SIG-M5 treated with dmso at 0.1 percent for 504 hours (cell line): Measurements from ENCODE around the gene MUC2.

Source experiments
- DNase-seq: peaks from one replicate; lab custom pipeline; 2025; ENCODE audit not compliant: unreplicated experiment; lab: John Stamatoyannopoulos, UW

The MUC2 gene

DNA sequence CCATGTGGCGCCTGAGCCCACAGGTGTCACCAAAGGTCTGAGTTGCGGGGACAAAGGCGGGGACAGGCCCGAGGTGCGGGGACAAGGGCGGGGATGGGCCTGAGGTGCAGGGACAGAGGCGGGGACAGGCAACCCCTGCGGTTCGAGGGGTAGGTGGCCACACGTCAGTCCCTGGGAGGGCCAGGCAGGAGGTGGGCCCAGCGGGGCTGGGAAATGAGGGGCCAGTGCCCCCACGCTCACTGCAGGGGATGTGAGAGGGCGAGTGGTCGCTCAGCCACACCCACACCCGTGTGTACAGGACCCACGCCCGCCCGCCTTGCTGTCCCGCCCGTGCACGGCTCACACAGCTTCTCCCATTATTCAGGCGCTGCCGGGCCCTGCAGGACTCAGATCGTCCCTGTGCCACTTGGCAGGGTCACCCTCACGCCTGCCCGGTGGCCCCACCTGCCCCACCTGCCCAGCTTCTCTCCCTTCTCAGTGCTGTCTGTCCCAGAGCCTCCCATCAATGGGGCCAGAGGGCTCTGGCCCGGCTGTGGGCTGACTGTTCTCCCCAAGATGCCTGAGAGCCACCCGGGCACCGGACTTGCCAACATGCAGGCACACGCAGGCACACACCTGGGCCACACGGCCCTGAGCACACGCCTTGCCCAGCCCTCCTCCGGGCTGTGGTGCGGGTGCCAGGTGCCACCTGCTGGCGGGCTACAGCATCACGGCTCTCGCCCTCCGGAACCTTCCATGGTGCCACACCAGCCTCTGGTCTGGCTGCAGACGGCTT, 23.9 kb upstream of the MUC2 start:
- DNase-seq: peak; percentile 38

GRCh38 chr11:1051356-1052132, 23.1 kb upstream of the MUC2 start:
- DNase-seq: no peak

GRCh38 chr11:1052133-1053011, 22.3 kb upstream of the MUC2 start:
- no peak for DNase-seq

DNA sequence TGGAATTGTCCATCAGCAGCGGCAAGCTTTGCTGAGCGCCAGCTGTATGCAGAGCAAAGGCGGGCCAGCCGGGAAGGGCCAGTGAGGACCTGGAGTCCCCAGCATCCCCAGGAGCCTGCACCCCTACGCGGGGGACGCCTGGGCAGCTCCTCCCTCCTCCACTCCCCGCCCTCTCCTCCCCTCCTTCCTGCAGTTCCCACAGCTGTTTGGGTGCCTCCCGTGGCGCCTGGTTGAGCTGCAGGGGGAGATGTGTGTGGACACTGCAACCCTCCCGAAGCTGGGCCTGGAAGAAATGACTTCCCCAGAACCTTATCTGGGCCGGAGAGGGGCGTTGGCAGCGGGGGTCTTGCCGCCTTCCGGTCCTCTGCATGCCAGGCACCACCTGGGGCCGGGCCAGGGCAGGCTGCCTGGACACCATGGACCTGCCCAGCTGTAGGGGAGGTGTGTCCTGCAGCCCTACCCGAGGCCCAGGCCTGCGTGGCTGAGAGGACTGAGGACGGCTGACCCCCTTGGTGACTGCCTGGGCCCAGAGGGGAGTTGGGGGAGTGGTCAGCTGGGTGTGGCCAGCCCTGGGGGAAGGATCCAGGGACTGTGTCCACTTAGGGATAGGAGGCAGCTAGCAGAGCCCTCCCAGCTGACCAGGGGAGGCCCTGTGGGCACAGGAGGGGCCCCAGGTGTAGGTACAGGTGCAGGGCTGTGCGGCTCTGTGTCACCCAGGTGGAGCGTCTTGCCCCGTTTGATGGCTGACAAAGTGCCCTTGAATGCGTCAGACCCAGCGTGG, 21.4 kb upstream of the MUC2 start:
- DNase-seq: no peak

GRCh38 chr11:1054143-1055108, 20.2 kb upstream of the MUC2 start:
- DNase-seq: no peak

DNA sequence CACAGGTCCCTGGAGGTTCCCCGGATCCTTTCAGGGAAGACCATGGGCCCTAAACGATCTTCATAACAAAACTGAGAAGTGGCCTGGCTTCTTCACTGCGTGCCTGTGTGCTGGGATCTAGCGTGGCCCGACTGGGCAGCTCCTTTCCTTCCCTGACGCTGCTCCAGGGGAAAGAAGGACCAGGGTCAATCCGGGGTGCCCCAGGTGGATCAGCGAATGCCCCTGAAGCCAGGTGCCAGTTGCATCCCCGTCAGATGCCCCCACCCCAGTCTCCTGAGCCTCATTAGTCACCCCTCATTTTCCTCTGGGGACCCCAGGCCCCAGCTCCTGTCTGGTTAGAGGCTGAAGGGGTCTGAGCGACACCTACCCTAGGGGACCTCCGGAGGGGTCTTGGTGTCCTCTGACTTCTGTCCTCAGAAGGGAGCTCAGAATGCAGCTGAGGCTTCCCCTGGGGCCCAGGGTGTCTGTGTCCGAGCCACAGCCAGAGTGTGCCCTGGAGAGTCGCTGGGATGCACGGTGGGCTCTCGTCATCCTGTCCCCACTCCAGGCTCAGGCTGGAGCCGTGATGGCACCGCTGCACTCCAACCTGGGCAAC, 19.5 kb upstream of the MUC2 start:
- no peak for DNase-seq

DNA sequence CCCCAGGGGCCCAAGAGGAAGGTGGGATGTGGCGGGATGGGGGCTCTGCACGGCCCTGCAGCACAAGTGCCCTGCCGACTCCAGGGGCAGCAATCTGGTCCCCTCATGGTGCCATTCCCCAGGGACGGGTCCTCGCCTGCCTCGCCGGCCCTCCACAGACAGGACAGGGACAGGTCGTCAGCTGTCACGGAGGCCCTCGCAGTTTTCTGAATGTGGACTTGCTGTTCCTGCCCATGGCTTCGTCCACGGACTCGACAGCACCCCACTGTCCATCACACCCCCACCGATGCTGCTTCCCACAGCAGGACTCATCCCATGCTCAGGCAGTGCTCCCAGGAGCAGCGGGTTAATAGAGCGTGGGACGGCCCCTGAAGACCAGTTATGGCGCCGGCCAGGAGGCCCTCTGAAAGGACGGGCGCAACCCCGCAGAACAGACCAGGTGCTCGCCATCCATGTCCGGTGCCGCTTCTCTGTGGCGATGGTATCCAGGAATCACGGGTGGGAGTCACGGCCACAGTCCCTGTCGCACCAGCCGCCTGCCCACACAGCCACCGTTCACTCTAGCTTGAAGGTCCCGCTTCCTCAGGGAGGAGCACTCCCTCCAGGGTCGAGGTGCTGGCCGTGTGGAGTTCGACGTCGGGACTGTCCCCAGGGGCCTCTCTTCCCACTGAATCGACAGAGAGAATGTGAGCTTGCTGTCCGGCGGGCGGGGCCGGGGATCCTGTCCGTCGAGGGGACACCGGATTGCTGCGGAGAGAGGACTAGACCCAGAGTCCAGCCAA, 18.5 kb upstream of the MUC2 start:
- DNase-seq: no peak

GRCh38 chr11:1057806-1058205, 16.9 kb upstream of the MUC2 start:
- DNase-seq: no peak

- DNase-seq: no peak
Observed at GRCh38 chr11:1059759-1060158, 14.9 kb upstream of the MUC2 start.

DNA sequence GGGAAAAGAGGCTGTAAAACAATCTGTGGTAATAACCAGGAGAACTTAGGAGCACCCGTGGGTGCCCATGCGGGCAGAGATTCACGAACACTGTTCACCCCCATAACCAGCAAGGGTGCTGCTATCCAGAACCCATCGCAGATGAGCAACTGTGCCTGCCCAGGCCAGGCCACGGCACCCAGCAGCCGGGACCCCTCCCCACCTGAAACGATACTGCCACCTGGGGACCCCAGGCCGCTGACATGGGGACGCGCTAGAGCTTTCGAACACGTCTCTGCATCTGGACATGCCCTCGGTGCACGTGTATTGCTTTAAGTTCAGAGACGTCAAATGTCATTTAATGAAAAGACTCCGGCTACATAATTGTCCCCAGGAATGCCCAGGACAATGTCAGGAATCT, 14.3 kb upstream of the MUC2 start:
- DNase-seq: no peak

GRCh38 chr11:1060852-1061616, 13.6 kb upstream of the MUC2 start:
- peak; percentile 26 for DNase-seq

DNA sequence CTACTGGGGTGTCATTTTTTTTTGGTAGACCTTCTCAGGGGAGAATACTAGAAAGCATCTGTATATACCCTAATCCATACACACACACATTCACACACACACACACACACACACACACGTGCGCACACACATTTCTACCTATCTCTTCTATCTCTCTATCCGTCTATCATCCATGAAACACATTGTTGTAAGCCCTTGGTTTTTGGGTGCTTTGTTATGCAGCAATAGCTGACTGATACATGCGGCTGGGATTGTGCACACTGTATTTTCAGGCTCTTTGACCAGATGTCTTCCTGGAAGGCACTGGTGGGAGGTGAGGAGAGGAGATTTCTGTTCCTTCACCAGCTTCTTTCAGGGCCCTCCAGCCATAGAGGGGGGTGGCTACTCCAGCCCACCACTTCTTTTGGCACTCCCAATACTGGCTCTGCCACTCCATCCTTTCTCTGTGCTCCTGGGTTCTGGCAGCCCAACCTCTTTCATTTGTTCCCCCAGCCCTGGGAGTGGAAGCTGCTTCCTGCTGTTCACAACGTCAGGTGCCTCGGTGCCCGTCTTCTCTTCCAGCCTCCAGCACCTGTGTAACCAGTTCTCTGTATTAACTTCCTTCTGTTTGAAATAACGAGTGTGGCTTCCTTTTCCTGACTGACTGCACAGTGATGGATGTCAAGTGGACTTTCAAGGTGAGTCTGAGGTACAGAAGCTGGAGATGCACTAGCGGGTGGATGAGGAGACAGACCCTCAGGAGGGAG, 12.4 kb upstream of the MUC2 start:
- DNase-seq: no peak

DNA sequence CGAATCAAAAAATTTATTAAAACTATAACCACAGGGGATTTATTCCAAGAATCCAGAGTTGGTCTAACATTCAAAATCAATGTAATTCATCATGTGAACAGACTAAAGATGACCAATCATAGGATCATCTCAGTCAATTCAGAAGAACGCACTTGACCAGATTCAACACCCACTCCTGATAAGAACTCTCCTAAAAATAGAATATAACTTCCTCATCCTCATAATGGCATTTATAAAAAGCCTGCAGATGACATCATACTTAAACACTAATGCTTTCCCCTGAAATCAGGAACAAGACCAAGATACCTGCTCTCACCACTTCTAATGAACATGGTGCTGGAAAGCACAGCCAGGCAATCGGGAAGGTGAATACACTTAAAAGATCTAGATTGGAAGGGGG, 10.5 kb upstream of the MUC2 start:
- peak; percentile 17 for DNase-seq

DNA sequence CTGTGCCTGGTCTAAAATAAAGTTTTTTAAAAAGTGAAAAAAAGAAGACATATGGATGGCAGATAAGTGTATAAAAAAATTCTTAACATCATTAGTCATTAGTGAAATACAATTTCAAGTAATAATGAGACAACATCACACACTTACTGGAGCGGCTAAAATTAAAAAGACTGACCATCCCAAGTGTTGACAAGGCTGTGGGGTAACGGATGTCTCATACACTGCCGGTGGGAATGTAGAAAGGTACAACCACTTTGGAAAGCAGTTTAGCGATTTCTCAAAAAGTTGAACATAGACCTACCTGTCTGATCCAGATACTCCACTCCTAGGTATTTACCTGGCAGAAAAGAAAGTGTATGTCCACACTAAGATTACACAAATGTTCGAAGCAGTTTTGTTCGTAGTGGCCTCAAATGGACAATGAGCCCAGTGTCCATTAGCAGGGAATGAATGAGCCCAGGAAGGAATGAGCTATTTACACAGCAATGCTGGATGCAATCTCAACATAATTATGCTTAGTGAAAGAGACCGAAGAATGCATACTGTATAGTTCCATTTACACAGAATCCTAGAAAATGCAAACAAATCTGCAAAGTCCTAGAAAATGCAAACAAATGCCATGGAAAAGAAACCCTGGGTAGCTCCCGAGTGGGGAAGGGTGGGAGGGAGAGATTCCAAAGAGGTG, 6.7 kb upstream of the MUC2 start:
- DNase-seq: no peak

- DNase-seq: no peak
Observed at GRCh38 chr11:1069740-1070139, 4.9 kb upstream of the MUC2 start.
